HuH-7.5 (cell line): ENCODE measurements around the gene GUCA1C.

ENCODE experiments used
- DNase-seq: peaks from one replicate; pipeline ENCODE4 v3.0.0; 2011; ENCODE audit warnings: low spot score

GUCA1C gene

DNA sequence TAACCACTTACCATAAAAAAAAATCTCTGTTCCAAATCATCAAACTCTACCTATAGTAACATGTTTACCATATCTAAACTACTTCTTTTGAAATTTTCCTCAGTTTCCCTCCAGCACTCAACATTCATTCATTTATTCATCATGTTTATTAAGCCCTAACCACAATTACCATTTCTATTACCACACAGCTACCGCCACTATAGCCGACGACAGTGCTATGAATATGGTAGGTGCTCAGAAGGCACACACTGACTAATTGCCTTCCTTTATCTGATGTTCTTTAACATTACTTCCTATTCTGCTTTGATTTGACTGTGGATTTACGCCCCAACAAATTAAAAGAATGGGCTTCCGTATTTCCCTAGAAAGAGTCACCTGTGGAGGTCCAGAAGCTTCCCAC, 43.9 kb downstream of the GUCA1C start:
- no peak for DNase-seq

DNA sequence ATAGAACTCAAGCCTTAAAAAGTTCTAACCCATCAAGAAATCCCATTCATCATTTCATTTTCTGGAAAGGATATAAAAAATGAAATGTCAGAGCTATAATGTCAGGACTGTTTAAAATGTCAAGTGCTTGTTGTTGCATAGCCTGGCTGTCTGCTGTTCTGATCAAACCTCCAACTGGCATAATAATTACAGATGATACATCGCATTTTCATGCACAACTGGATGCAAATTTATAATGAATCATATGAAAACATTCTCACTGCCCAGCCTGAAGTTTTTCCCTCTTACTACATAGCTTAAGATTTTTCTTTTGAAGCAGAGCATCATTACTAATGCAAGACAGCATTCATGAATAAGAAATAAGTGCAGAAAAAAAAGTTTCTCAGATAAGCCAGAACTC, 46.5 kb downstream of the GUCA1C start:
- no peak for DNase-seq

DNA sequence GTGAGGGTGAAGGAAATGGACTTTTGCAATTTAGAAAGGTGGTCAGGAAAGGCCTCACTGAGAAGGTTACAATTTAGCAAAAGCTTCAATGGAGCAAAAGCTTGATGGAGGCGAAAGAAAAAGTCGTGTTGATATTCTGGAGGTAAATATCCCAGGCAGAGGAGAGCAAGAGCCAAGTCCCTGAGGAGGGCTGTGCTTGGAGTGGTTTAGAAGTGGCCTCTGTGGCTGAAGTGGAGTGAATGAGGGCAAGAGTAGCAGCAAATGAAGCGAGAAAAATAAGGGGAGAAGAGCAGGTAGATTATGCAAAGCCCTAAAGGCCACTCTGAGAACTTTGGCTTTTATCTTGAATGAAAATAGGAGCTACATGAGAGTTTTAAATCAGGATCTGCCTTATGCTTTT, 54.1 kb downstream of the GUCA1C start:
- DNase-seq = no peak

DNA sequence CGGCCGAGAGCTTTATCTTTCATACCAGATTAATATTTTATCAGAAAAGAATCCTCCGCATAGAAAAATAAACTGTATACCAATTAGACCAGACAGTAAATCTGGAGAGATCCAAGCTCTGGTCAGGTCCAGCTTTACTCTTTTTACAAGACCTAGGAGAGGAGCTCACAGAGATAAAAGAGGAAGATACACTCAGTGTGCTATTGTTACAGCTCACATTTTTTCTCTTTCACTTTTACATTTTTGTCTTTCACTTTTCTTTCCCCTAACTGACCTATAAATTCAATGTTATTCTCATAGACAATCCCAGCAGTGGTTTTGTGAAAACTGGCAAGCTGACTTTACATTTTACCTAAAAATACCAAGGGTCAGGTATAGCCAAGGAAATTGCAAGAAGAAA, 55.8 kb downstream of the GUCA1C start:
- no peak for DNase-seq

DNA sequence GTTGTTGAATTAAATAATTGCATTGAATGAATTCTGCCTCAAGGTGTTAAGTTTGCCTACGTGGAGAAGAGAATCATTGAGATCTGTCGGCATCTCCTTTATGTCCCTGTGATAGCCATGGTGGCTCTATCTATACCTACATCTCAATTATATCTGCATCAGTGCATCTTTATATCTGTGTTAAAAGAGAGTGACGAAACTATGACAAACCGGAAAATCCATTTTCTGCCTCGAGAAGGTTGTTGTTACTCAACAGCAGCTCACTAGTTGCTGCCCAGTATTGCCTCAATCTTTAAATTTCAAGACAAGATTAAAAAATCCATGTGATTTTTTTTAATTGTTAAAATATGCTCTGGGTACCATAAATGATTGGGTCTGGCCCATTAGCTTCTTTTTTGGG, 58.7 kb downstream of the GUCA1C start:
- DNase-seq = no peak

DNA sequence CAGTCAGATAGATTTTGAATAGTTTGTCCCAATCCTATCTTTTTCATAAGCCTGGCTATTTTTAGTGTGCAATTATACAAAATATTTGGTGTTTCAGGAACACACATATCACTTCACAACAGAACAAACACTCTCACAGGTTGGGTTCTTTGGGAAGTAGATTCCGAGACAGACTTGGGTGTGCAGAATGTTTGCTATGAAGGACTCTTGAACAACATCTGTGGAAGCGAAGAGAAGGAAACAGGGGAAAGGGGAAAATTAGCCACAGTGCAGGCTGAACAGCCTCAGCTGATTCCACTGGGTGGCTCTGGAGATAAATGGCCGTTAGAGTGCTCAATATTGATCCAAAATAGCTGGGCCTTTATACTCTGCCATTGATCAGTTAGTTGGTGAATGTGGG, 61.8 kb downstream of the GUCA1C start:
- DNase-seq = no peak

DNA sequence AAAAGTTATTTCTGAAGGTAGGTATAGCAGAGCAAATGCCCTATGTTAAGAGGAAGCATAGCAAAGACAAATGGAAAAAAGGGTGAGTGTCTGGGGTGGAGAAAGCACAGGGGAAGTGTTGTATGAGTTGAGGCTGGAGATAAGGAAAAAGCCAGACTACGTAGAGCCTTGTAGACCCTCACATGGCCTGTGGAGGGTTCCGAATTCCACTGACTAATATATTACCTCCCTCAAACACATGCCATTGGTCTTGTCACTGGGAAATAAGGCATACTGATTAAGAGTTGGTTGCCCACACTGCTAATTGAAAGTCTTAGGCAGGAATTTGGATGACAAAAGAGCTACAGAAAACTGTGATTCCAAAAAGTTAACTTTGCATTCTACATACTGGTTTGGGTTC, 65.9 kb downstream of the GUCA1C start:
- DNase-seq = no peak

DNA sequence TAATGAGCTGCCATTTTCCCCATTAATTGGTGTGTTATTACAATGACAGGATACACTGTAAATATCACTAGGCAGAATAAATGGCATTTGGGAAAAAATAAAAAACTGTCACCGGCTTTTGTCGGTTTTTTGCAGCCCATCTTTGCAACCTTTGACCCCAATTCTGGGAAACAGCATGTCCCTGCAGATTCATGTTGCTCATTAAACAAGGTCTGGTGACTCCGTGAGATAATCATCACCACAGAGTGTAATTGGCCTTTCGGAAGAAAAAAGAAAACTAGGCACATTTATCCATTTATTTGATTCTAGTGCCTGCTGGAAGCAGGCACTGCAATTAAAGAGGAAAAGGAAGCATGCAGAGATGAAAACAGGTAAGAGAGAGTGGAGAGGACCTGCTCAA, 66.6 kb downstream of the GUCA1C start:
- DNase-seq = no peak

DNA sequence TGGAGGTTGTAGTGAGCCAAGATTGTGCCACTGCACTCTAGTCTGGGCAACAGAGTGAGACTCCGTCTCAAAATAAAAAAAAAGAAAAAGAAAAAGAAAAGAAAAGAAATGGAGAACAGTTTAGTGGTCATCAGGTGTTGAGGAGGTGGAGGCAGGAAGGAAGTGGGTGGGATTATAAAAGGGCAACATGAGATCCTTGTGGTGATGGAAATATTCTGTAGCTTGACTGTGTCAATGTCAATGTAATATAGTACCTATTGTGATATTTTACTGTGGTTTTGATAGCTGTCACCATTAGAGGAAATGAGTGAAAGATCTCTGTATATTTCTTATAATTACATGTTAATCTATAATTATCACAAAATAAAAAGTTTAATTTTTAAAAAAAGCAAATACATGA, 70.3 kb downstream of the GUCA1C start:
- no peak for DNase-seq

DNA sequence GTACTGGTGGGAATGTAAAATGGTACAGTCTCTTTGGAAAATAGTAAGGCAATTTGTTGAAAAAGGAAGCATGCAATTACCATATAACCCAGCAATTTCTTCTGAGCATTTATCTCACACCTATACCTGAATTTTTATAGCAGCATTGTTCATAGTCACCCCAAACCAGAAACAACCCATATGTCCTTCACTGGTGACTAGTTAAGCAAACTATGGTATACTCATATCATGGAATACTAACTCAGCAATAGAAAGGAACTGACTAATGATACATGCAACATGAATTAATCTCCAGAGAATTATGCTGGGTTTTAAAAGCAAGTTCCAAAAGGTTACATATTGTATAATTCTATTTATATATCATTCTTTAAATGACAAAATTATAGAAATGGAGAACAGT, 70.9 kb downstream of the GUCA1C start:
- no peak for DNase-seq

DNA sequence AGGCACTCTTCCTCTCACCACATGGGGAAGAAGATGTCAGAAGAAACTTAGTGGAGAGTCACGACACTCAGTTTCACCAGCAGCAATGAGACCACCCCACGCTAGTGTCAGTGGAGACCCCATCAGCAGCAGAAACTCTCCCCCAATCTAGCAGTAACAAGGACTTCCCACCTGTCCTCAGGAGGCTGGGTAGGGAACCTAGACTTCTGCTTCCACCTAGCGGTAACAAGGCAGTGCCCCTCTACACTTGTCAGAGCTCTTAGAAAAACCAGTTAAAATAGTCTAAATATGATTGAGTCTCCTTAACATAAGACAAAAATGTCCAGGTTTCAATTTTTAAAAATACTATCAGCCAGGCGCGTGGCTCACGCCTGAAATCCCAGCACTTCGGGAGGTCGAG, 73.8 kb downstream of the GUCA1C start:
- DNase-seq = no peak

DNA sequence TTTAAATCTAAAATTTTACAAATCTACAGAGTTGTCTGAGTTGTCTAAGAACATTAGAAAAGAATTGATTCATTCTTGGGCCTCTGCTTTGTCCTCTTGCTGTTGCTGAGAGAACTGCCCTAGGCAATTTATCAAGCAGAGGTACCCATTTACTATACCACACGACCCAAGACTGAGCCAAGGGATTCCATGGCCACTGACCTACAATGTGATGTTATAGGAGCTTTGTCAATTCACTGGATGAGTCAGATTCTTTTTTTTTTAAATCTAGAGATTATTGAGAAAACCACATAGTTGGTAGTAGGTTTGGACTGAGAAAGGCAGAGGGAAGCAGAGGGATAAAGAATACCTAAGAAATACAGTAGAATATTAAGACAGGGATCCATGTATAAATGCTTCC, 75.8 kb downstream of the GUCA1C start:
- DNase-seq = no peak

DNA sequence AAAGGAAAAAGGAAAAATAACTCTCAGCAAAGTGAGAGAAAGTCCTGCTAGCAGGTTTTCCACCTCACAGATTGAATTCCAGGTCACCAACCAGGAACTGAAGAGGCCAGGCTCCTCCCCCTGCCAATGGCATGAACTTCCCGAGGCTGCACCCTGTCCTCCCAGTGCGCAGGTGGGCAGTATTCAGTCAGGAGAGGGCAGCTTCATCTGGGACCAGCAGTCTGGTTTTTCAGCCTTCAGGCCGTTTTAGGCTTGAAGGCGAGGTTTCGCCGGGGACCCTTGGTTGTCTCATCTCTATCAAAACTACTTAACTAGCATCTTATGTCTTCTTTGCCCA, 89.9 kb downstream of the GUCA1C start:
- DNase-seq = no peak

DNA sequence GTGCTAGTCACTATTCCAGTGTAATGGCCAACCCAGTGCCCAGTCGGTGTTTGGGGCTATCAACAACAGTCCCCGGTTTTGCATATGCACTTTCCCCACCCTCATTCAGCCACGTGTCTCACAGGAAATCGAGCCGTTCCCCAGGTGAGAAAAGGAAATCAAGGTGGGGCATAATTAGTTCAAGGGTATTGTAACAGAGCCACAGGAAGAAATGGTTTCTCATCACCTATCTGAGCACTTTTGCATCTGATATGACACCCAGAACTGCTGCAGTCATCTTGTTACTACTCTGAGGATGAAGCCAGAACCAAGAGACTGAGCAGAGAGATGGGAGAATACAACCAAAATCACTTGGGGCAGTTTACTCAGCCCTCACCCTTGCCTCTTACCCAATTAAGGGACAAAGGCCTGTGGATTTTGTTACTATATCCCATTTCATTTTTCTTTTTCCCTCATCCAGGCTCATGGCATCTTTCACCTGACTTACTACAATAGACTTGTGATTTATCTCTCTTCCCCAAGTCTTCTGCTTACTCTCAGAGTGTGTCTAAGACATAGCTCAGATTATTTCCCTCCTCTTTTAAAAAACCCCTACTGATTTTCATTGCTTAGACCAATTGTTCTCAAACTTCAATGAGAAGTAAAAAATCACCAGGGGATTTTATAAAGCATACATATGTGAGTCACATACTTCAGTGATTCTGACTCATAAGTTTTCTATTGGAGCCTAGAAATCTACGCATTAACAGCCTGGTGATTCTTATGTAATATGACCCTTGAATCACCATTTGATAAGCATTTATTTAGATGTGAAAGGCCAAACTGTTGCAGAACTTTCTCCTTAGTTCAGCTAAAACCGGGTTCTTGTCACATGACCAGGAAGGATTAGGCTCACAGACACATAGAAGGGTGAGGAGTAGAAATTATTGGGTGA, 90.5 kb downstream of the GUCA1C start:
- no peak for DNase-seq

DNA sequence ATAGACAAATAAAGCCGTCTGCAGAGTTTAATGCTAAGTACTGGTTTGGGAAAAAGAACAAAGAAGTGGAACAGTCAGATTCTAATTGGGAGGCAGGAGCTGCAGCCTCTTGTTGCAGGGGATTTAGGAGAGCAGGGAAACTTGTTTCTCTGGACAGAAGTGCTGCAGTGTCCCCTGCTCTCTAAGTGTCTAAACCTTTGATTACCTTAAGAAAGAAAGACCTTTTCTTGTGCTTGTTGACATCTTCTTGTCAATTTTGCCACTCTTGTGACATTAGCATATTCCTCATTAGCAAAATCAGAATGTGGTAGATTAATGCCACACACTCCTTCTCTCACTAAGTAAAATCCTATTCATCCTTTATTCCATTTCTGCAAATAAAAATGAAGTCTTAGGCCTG, 92.3 kb downstream of the GUCA1C start:
- no peak for DNase-seq
